HepG2 (cell line): ENCODE data around the gene LGI2. TPM values are rescaled to one million over a fixed set of nuclear protein-coding genes. Genes with fewer than 3 reads are reported as not detected.

Source experiments
- ATAC-seq: fragments of 200-7000 bp; cut with Tn5 transposase; 3 replicates; pipeline ENCODE4 v1.9.1; 2020; ENCODE audit warnings: mild to moderate bottlenecking, moderate library complexity
- BruUV-seq: library from RNA; stranded (reverse); fragments of 400-500 nt; replicated peaks from 2 replicates; lab custom pipeline; 2021; lab: Mats Ljungman, UMichigan
- CTCF ChIA-PET: fragments of 300-600 bp; formaldehyde crosslinking; extraction: SDS; loops from one replicate; lab custom pipeline; 2021; ENCODE audit warnings: low total read pairs, inconsistent platforms, low intra/inter-chr PET ratio; lab: Yijun Ruan, JAX
- POLR2A ChIA-PET: fragments of 350-600 bp; sonication (Branson Sonifier 250); formaldehyde crosslinking; loops from one replicate; lab custom pipeline; 2020; ENCODE audit warnings: antibody characterized with exemption, inconsistent platforms; lab: Yijun Ruan, JAX
- DNase-seq: peaks from one replicate; pipeline ENCODE4 v3.0.0-alpha.2; 2015; ENCODE audit warnings: low spot score
- FAIRE-seq: peaks from 3 replicates; lab custom pipeline; 2011; peaks lifted over from hg19 to GRCh38; lab: Jason Lieb, UNC
- H2AFZ ChIP-seq: one replicate; pipeline ENCODE4 v1.6.1; 2011; ENCODE audit warnings: low read length, inconsistent platforms
- H3K27ac ChIP-seq: fragments of 300-600 bp; 3 replicates; pipeline ENCODE4 v1.8.0; 2011; ENCODE audit warnings: mixed run types, mild to moderate bottlenecking, mixed read lengths, low read length, inconsistent platforms; ENCODE audit not compliant: insufficient read depth; ENCODE audit errors: extremely low read length
- H3K27me3 ChIP-seq, 2 experiments: fragments of 200-600 bp in 1 of 2; 2 replicates in 1 of 2; 3 replicates in 1 of 2; pipeline versions ENCODE4 v1.6.0 to v1.8.0; 2011; ENCODE audit warnings: low read length in 2 of 2, mild to moderate bottlenecking in 2 of 2, moderate library complexity in 2 of 2, inconsistent platforms in 1 of 2; ENCODE audit not compliant: insufficient read depth in 2 of 2, control insufficient read depth in 1 of 2
- H3K36me3 ChIP-seq, 2 experiments: fragments of 200-600 bp in 1 of 2; replicated peaks in 1 of 2; 2 replicates in 1 of 2; 3 replicates in 1 of 2; pipeline versions ENCODE4 v1.5.1 to v1.8.0; 2011; ENCODE audit warnings: low read length in 2 of 2, inconsistent platforms in 1 of 2; ENCODE audit not compliant: insufficient read depth in 2 of 2, control insufficient read depth in 1 of 2
- H3K4me1 ChIP-seq: 2 replicates; pipeline ENCODE4 v1.5.1; 2012; ENCODE audit warnings: low read length, inconsistent platforms; ENCODE audit not compliant: insufficient read depth
- H3K4me2 ChIP-seq: 2 replicates; pipeline ENCODE4 v1.6.0; 2011; ENCODE audit warnings: low read depth, low read length, inconsistent platforms
- H3K4me3 ChIP-seq, 3 experiments: fragments of 200-600 bp in 1 of 3; sonication (generic), shearing (Covaris generic) in 1 of 3; replicated peaks in 1 of 3; 2 replicates each; pipeline ENCODE4 v1.5.1; 2011 to 2016; ENCODE audit warnings: low read length in 3 of 3, inconsistent platforms in 2 of 3, low read depth in 2 of 3, mild to moderate bottlenecking in 2 of 3, control low read depth in 1 of 3, mixed read lengths in 1 of 3; ENCODE audit not compliant: insufficient read depth in 1 of 3
- H3K79me2 ChIP-seq: one replicate; pipeline ENCODE4 v1.6.1; 2011; ENCODE audit warnings: low read length, inconsistent platforms; ENCODE audit not compliant: insufficient read depth
- H3K9ac ChIP-seq: 2 replicates; pipeline ENCODE4 v1.6.0; 2011; ENCODE audit warnings: mild to moderate bottlenecking, low read depth, low read length, inconsistent platforms; ENCODE audit not compliant: insufficient read depth
- H3K9me3 ChIP-seq: 2 replicates; pipeline ENCODE4 v1.5.1; 2012; ENCODE audit warnings: mild to moderate bottlenecking, low read length
- H4K20me1 ChIP-seq: 2 replicates; pipeline ENCODE4 v1.6.0; 2011; ENCODE audit warnings: inconsistent platforms, mild to moderate bottlenecking, low read length, moderate library complexity; ENCODE audit not compliant: insufficient read depth
- CEBPZ ChIP-seq: IDR thresholded peaks from 2 replicates; pipeline ENCODE4 v1.6.1; 2012; ENCODE audit warnings: low read length, improper control_type of control experiment
- FOXJ3 ChIP-seq: sonication (generic); formaldehyde crosslinking; IDR thresholded peaks from 2 replicates; pipeline ENCODE4 v1.4.0; 2020; ENCODE audit warnings: missing genetic modification reagents, mild to moderate bottlenecking, borderline replicate concordance
- FUBP1 ChIP-seq: sonication (generic); formaldehyde crosslinking; IDR thresholded peaks from 2 replicates; pipeline ENCODE4 v1.5.1; 2020; ENCODE audit warnings: missing genetic modification reagents, mild to moderate bottlenecking, borderline replicate concordance
- HNRNPK ChIP-seq: fragments of 200-400 bp; formaldehyde crosslinking; IDR thresholded peaks from 2 replicates; pipeline ENCODE4 v1.6.1; 2018; ENCODE audit warnings: low read length, low read depth, moderate library complexity, mild to moderate bottlenecking; ENCODE audit not compliant: poor library complexity, severe bottlenecking
- IRF9 ChIP-seq: sonication (generic); formaldehyde crosslinking; IDR thresholded peaks from 2 replicates; pipeline ENCODE4 v1.8.0; 2022; ENCODE audit warnings: missing genetic modification reagents, mild to moderate bottlenecking, borderline replicate concordance
- SPEN ChIP-seq: sonication (generic); formaldehyde crosslinking; IDR thresholded peaks from 2 replicates; pipeline ENCODE4 v1.5.1; 2020; ENCODE audit warnings: low read depth, mild to moderate bottlenecking, missing genetic modification reagents
- THAP7 ChIP-seq: sonication (generic); formaldehyde crosslinking; IDR thresholded peaks from 2 replicates; pipeline ENCODE4 v1.8.1; 2023; ENCODE audit warnings: mild to moderate bottlenecking, missing genetic modification reagents
- ZBTB1 ChIP-seq: sonication (generic); formaldehyde crosslinking; IDR thresholded peaks from 2 replicates; pipeline ENCODE4 v1.4.0; 2020; ENCODE audit warnings: missing genetic modification reagents, borderline replicate concordance
- ZFP36 ChIP-seq: fragments of 150-350 bp; IDR thresholded peaks from 2 replicates; pipeline ENCODE4 v1.6.1; 2018; ENCODE audit warnings: borderline replicate concordance, low read length, low read depth; ENCODE audit not compliant: partially characterized antibody
- ZNF282 ChIP-seq: fragments of 450-650 bp; IDR thresholded peaks from 2 replicates; pipeline ENCODE4 v1.6.1; 2018; ENCODE audit not compliant: partially characterized antibody
- ZNF33A ChIP-seq: sonication (generic); formaldehyde crosslinking; IDR thresholded peaks from 2 replicates; pipeline ENCODE4 v1.5.1; 2020; ENCODE audit warnings: missing genetic modification reagents, mild to moderate bottlenecking, moderate library complexity, borderline replicate concordance
- ZNF546 ChIP-seq: sonication (generic); formaldehyde crosslinking; conservative IDR thresholded peaks from 2 replicates; pipeline ENCODE4 v1.8.1; 2023; ENCODE audit warnings: mild to moderate bottlenecking, missing genetic modification reagents
- WGBS: methylation state at CpG from one replicate; pipeline ENCODE4 v1.1.6; 2017; ENCODE audit warnings: low lambda C conversion rate; 5-methylcytosine and 5-hydroxymethylcytosine counted together
- in situ Hi-C: cut with HindIII; loops from 2 replicates; pipeline ENCODE4 v1.10.0; 2017; ENCODE audit warnings: low pct_unique_long_range_greater_than_20kb; ENCODE audit not compliant: extremely low pct_ligation_motif_present
- intact Hi-C: fragments of 100-400 bp; cut with micrococcal nuclease; formaldehyde crosslinking; loops from one replicate; pipeline ENCODE4 v1.10.0; 2022; ENCODE audit not compliant: unreplicated experiment
- polyA plus RNA-seq, 8 experiments: library from polyadenylated mRNA; depleted of rRNA in 3 of 8; stranded (reverse) in 7 of 8; unstranded in 1 of 8; fragments of >200 nt; fragmentation: Illumina TruSeq in 4 of 8; extraction: Trizol in 4 of 8; gene quantifications; 2 replicates each; pipeline versions ENCODE4 v1.2.1 to v1.2.3, GENCODE V29; 2011 to 2016; ENCODE audit warnings: low read depth in 4 of 8, missing spikeins in 1 of 8, mixed read lengths in 1 of 8; ENCODE audit not compliant: insufficient read depth in 1 of 8
- total RNA-seq, 5 experiments: library from RNA; depleted of rRNA; stranded (reverse); fragments of >200 nt; fragmentation: Illumina TruSeq; extraction: Trizol; gene quantifications; 2 replicates each; pipeline ENCODE4 v1.2.3, GENCODE V29; 2016; ENCODE audit warnings: low read depth in 1 of 5

Gene LGI2
- total and polyA plus RNA-seq, 2 of the 13 experiments (the other 11 are each of a cell fraction or from before 2014, with no cell fraction given), result not detected

- WGBS, result 17% methylated on average over 3 of the region's 3 CpGs
- ChIA-PET CTCF (no interaction called here), POLR2A (no interaction called here)
- Histone ChIP-seq H3K4me2 (no peak overlapping the region), H3K79me2 (no peaks in the 10 kb centered on the region), H4K20me1 (no peaks in the 10 kb centered on the region), H3K4me1 (no peaks in the 10 kb centered on the region), H3K27me3 (peaks cover 0 to 2% of the 10 kb centered on the region in 2 experiments; a peak in 1 of 5 replicates), H3K27ac (no peak overlapping the region), H3K36me3 (no peaks in the 10 kb centered on the region), H3K9ac (no peak overlapping the region), H3K4me3 (no peak overlapping the region), H3K9me3 (no peaks in the 10 kb centered on the region), H2AFZ (no peak overlapping the region)
- TF ChIP-seq FOXJ3 (CRISPR knock-in tag) (no peak), ZNF546 (CRISPR knock-in tag) (no peak), ZNF33A (no peak), THAP7 (no peak), CEBPZ (no peak), SPEN (CRISPR knock-in tag) (no peak), HNRNPK (no peak), IRF9 (CRISPR knock-in tag) (no peak), ZNF282 (no peak), FUBP1 (CRISPR knock-in tag) (no peak), ZBTB1 (CRISPR knock-in tag) (no peak), ZFP36 (no peak)
- intact Hi-C loops (no loop called here), in situ Hi-C loops (no loop called here)
- FAIRE-seq (no peak), DNase-seq (no peak), ATAC-seq (no peak)
- BruUV-seq, result no TSS peak
These were observed 29.2 kb downstream of the LGI2 start for GRCh38 chr4:25001509-25001908.
